MM.1S (cell line): ENCODE measurements around the gene DNAI2.

Experiments
- DNase-seq: peaks from one replicate; pipeline ENCODE4 v3.0.0-alpha.2; 2015
- H2AFZ ChIP-seq: fragments of 300-600 bp; sonication (generic); 2 replicates; pipeline ENCODE4 v1.6.0; 2016; ENCODE audit warnings: antibody characterized with exemption, low read length
- H3F3A ChIP-seq: fragments of 300-600 bp; sonication (generic); 2 replicates; pipeline ENCODE4 v1.6.1; 2016; ENCODE audit warnings: mild to moderate bottlenecking, antibody characterized with exemption, low read length, moderate library complexity, mixed read lengths; ENCODE audit not compliant: insufficient read depth
- H3K27ac ChIP-seq: fragments of 300-600 bp; sonication (generic); 2 replicates; pipeline ENCODE4 v1.5.1; 2016; ENCODE audit warnings: mild to moderate bottlenecking, low read length
- H3K27me3 ChIP-seq: fragments of 300-600 bp; sonication (generic); replicated peaks from 2 replicates; pipeline ENCODE4 v1.6.0; 2016; ENCODE audit warnings: low read length; ENCODE audit not compliant: insufficient read depth
- H3K36me3 ChIP-seq: fragments of 300-600 bp; sonication (generic); replicated peaks from 2 replicates; pipeline ENCODE4 v1.6.1; 2016; ENCODE audit warnings: mild to moderate bottlenecking, low read length, mixed read lengths; ENCODE audit not compliant: insufficient read depth
- H3K4me1 ChIP-seq: fragments of 300-600 bp; sonication (generic); 2 replicates; pipeline ENCODE4 v1.6.1; 2016; ENCODE audit warnings: low read length, mixed read lengths
- H3K4me2 ChIP-seq: fragments of 300-600 bp; sonication (generic); 2 replicates; pipeline ENCODE4 v1.6.0; 2016; ENCODE audit warnings: low read depth, low read length
- H3K4me3 ChIP-seq: fragments of 300-600 bp; sonication (generic); 2 replicates; pipeline ENCODE4 v1.5.1; 2016; ENCODE audit warnings: low read length, mixed read lengths
- H3K79me2 ChIP-seq: fragments of 300-600 bp; sonication (generic); 2 replicates; pipeline ENCODE4 v1.6.1; 2016; ENCODE audit warnings: mixed run types, low read length, mixed read lengths
- H3K9ac ChIP-seq: fragments of 300-600 bp; sonication (generic); 2 replicates; pipeline ENCODE4 v1.6.1; 2016; ENCODE audit warnings: low read length, mixed read lengths
- H3K9me2 ChIP-seq: fragments of 300-600 bp; sonication (generic); replicated peaks from 2 replicates; pipeline ENCODE4 v1.6.1; 2016; ENCODE audit warnings: mild to moderate bottlenecking, low read length, mixed read lengths; ENCODE audit not compliant: insufficient read depth
- H3K9me3 ChIP-seq: fragments of 300-600 bp; sonication (generic); replicated peaks from 2 replicates; pipeline ENCODE4 v1.6.1; 2016; ENCODE audit warnings: mild to moderate bottlenecking, low read length, mixed read lengths; ENCODE audit not compliant: insufficient read depth
- H4K20me1 ChIP-seq: fragments of 300-600 bp; sonication (generic); 2 replicates; pipeline ENCODE4 v1.6.1; 2016; ENCODE audit warnings: mild to moderate bottlenecking, low read length, moderate library complexity, mixed read lengths; ENCODE audit not compliant: insufficient read depth
- CTCF ChIP-seq: fragments of 300-600 bp; sonication (generic); IDR thresholded peaks from 2 replicates; pipeline ENCODE4 v1.5.1; 2016; ENCODE audit warnings: antibody characterized with exemption, low read length, mixed read lengths
- EZH2 ChIP-seq: fragments of 300-600 bp; sonication (generic); optimal IDR thresholded peaks from 2 replicates; pipeline ENCODE3; 2017; ENCODE audit warnings: low read depth, mild to moderate bottlenecking, antibody characterized with exemption, low read length, mixed read lengths
- EZH2phosphoT487 ChIP-seq: fragments of 300-600 bp; sonication (generic); IDR thresholded peaks from 2 replicates; pipeline ENCODE4 v1.6.1; 2018; ENCODE audit warnings: antibody characterized with exemption, low read length

The DNAI2 gene

DNA sequence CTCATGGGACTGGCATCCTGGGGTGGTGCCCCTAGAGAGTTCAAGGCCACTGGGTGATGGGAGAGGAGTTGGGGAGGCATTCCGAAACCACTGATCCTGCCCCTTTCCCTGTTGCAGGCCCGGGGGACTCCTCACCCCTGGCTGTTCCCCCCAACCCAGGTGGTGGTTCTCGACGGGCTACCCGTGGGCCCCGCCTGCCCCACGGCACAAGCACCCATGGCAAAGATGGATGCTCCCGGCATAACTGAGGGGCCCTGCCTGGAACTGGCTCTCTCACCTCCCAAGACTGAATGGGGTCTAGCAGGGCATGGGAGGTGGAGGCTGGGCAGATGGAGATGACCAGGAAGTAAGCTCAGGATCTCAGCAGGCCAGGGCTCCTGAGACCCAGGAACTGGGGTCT, 81.0 kb downstream of the DNAI2 start:
- Histone ChIP-seq H3K9me2 (no peaks in the 10 kb centered on the region), H4K20me1 (no peaks in the 10 kb centered on the region), H3K4me1 (no peaks in the 10 kb centered on the region), H3K27me3 (peaks cover 92% of the 10 kb centered on the region), H3F3A (no peaks in the 10 kb centered on the region), H3K4me3 (no peak overlapping the region), H3K79me2 (no peaks in the 10 kb centered on the region), H3K9ac (no peak overlapping the region), H2AFZ (no peak overlapping the region), H3K27ac (no peak overlapping the region), H3K4me2 (no peak overlapping the region), H3K9me3 (no peaks in the 10 kb centered on the region), H3K36me3 (no peaks in the 10 kb centered on the region)
- DNase-seq, result no peak
- TF ChIP-seq EZH2 (no peak), EZH2phosphoT487 (no peak), CTCF (no peak)

GRCh38 chr17:74356646-74357465, 82.8 kb downstream of the DNAI2 start:
- Histone ChIP-seq H3K4me3 (no peak overlapping the region), H2AFZ (no peak overlapping the region), H3K9me3 (no peaks in the 10 kb centered on the region), H4K20me1 (no peaks in the 10 kb centered on the region), H3K4me2 (no peak overlapping the region), H3K9ac (no peak overlapping the region), H3K36me3 (no peaks in the 10 kb centered on the region), H3K79me2 (no peaks in the 10 kb centered on the region), H3K27me3 (peaks cover 92% of the 10 kb centered on the region), H3F3A (no peaks in the 10 kb centered on the region), H3K4me1 (no peaks in the 10 kb centered on the region), H3K27ac (no peak overlapping the region), H3K9me2 (no peaks in the 10 kb centered on the region)
- TF ChIP-seq EZH2phosphoT487 (no peak), EZH2 (no peak), CTCF (no peak)
- DNase-seq, result no peak

GRCh38 chr17:74357466-74357809, 83.4 kb downstream of the DNAI2 start:
- Histone ChIP-seq H4K20me1 (no peaks in the 10 kb centered on the region), H3K27me3 (peaks cover 92% of the 10 kb centered on the region), H3K79me2 (no peaks in the 10 kb centered on the region), H3K36me3 (no peaks in the 10 kb centered on the region), H3K4me3 (no peak overlapping the region), H3K27ac (no peak overlapping the region), H3F3A (no peaks in the 10 kb centered on the region), H3K4me1 (no peaks in the 10 kb centered on the region), H2AFZ (no peak overlapping the region), H3K9me2 (no peaks in the 10 kb centered on the region), H3K9ac (no peak overlapping the region), H3K4me2 (no peak overlapping the region), H3K9me3 (no peaks in the 10 kb centered on the region)
- TF ChIP-seq EZH2 (no peak), EZH2phosphoT487 (no peak), CTCF (no peak)
- no peak for DNase-seq
